ENCODE data around the gene KCNH1. TPM values are rescaled to one million over a fixed set of nuclear protein-coding genes. Genes with fewer than 3 reads are reported as not detected.

KCNH1 gene
- total RNA-seq, 1 donor from 2014 or later: 0.26 TPM

DNA sequence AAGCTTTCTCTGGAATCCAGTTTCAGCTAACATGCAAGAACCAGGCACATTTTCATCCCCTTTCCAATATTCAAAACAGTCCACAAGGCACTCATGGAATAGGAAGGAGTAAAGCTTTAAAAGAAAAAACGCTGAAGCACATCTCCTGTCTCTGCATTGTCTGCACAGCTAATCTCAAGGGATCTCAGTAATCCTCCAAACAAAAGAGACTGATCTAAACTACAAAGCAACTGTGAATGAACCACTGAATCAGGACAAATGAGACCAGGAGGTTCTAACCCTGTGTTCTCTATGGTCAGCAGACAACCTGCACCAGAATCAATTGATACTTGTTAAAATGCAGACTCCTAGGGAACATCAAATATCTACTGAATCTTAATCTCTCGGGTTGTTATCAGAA is 406.2 kb downstream of the KCNH1 start:
- DNase-seq (ENCODE audit: low spot score): no peak

DNA sequence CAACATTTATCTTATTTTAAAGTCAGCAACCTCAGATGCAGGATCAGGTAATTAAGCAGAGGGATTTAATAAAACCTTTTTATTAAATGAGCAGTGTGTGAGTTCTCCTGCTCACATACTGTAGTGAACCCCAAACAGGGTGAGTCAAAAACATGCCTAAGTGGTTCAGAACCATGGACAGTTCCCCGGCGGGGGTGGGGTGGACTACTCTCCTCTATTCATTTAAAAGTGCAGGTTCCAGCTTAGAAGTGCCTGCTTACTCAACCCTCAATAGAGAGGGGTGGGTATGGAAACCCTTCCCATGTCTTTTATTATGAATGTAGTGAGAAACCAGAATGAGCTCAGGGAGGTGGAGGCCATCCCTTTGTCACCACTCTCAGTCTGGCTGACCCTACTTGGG is 407.3 kb downstream of the KCNH1 start:
- no peak for DNase-seq (ENCODE audit: low spot score)

DNA sequence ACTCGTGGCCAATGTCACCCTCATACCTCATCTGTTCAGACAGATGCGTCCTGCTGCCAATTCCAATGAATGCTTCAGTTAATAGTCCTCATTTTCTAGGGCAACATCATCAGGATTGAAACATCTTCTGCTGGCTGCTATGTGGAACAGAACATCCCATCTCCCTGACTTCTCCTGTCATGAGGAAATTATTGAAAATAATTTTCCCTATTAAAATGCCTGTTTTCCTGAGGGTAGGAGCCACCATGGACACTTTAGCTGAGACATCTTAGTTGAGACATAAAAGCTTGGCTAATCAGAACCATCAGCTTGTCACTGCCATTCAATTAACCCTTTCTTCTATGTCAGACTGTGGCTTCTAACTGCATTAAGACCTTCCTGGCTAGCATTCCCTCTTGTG is 409.2 kb downstream of the KCNH1 start:
- DNase-seq (ENCODE audit: low spot score): no peak

DNA sequence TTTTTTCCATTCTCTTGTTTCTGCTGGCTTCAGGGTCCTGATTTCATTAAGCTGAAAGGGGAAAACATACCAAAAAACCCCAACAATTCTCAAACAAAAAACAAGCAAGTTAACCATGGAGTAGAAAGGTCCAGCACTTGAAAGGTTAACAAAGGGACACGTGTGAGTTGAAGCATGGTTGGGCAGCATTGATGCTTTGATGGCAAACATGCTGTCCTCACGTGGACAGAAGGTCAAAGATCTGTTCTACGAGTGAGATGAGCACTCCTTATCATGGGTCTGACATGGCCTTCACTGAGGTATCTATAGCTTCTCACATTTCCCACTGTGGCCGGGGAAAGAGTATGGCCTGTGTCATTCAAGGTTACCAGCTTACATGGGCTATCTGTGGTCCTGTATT is 410.3 kb downstream of the KCNH1 start:
- DNase-seq (ENCODE audit: low spot score): no peak

DNA sequence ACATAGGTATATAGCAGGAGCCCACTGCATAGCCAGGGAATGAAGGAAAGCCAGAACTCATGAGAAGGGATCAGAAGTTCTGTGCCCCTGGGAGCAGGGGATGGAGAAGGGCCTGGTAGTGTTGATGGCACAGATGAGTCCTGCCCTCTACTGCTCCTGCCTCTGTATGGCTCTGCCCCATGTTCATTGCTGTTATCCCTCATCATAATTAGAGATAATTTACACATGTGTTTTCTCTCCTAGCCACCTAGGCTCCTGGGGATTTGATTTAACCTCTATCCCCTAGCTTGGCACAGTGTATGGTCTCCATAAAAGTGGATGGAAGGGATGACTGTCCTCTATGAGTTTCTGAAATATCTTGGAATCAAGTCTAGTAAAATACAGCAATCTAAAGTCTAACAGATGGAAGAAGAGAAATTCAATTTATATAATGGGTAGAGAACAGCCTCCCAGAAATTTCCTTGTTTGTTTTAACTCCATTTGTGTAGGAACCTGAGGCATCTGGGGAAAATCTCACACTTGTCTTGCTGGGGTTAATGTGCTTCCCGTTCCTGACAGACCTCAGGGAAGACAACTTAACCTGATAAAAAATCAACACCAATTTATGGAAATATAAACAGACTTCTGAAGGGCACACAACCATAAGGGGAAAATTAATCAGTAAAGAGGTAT is 411.4 kb downstream of the KCNH1 start:
- DNase-seq (ENCODE audit: low spot score): no peak

GRCh38 chr1:210715072-210715471 is 418.9 kb downstream of the KCNH1 start:
- no peak for DNase-seq (ENCODE audit: low spot score)

DNA sequence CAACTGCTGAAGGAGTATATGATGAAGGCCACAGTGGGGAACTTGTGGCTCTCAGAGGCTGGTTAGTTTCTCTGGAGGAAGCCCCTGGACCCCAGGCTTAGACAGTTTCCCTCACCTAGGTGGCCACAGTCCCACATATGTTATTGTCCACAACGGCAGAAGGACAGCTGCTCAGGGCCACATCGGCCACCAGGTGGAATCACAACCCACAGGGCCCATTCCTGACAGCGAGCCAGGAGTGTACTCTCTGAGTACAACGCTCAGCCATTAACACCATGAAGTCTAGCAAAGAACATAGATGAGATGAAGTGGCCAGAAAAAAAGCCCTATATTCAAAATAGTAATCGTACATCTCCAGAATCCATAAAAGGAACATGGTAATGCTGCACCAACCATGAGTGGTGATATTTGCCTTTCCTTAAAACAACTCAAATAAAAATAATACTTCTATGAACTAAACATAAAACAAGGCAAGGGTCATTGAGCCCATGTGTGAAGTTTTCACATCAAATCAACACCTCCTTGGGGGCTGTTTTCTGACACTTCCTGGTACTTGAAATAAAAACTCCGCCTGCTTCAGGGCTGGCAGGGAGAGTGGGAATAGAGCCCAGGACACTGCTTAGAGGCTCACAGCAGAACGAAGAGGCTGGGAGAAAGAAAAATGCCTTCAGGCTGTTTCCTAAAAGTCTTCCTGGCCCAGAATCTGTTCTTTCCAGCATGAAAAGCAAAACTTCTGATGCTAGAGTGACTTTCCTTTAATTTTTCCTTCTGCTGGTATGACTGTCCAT is 421.9 kb downstream of the KCNH1 start:
- DNase-seq (ENCODE audit: low spot score): no peak

DNA sequence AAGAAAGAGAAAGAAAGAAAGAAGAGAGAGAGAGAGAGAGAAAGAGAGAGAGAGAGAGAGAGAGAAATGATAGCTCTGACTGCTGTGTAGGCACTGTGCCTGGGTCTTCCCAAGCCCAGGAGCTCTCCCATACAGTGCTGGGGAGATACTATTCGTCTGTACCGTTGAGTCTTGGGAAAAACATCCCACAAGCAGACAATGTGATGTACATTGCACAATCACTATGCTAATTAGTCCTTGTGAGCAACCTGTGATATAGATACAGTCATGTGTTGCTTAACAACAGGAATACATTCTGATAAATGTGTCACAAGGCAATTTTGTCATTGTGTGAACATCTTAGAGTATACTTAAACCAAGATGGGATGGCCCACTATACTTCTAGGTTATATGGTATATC is 424.2 kb downstream of the KCNH1 start:
- DNase-seq (ENCODE audit: low spot score): no peak

DNA sequence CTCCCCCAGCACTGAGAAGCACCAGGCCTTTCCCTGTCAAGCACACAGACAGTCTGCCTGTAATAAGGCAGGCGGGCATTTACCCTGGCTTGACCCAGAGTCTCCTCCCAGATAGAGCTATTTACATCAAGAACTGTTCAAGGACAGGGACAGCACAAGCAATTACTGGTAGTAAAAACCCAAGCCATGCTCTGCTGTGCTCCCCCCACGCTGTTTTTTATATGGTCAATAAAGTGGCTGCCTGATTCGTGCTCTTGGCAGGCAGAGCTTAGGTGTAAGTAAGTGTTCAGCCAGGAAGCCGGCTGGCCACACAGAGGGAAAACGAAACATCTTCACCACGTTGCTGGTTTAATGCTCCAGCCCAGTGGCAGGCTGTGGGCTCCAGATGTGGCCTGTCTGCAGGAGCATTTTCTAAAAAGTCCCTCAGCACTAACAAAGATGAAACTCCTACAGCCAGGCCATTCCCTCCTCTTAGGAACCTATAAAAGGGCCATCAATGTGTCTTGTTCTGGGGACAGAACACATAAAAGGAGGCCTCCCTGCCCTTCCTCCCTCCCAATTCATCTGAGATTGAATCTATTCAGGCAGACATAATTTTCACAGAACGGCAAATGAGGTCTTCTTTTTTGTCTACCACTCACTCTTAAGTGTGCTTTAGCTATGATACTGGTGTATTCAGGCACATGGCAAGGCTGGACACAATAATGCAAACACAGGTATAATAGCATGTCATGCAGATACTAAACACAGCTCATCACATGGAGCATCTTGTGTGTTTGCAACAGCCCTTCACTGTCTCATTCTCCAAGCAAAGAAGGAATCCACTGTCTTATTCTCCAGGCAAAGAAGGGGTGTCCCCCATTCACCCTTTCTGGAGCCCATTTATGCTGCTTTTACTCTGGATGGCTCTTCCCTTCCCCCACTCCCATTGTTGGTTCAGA is 426.4 kb downstream of the KCNH1 start:
- DNase-seq (ENCODE audit: low spot score): no peak

- no peak for DNase-seq (ENCODE audit: low spot score)
Measured at GRCh38 chr1:210706246-210706645, 427.7 kb downstream of the KCNH1 start.

- DNase-seq (ENCODE audit: low spot score): no peak
Measured at GRCh38 chr1:210705086-210705485, 428.9 kb downstream of the KCNH1 start.

- DNase-seq (ENCODE audit: low spot score): no peak
Measured at GRCh38 chr1:210703593-210703992, 430.4 kb downstream of the KCNH1 start.

- no peak for DNase-seq (ENCODE audit: low spot score)
Measured at GRCh38 chr1:210702506-210702905, 431.4 kb downstream of the KCNH1 start.

DNA sequence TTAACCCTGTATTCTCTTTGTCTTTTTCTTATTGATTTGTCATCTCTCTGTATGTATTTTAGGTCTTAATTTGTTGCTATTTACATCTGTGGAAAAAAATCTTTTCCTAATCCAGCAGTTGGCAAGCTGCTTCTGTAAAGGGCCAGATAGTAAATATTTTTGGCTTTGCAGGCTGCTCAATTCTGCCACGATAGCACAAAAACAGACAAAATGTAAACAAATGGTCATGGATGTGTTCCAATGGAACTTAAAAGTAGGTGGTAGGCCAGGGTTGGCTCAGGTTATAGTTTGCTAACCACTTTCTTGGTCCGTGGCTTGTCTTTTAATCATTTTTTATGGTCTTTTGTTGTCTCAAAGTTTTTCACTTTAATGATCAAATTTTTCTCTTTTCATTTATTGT is 433.4 kb downstream of the KCNH1 start:
- DNase-seq (ENCODE audit: low spot score): no peak

DNA sequence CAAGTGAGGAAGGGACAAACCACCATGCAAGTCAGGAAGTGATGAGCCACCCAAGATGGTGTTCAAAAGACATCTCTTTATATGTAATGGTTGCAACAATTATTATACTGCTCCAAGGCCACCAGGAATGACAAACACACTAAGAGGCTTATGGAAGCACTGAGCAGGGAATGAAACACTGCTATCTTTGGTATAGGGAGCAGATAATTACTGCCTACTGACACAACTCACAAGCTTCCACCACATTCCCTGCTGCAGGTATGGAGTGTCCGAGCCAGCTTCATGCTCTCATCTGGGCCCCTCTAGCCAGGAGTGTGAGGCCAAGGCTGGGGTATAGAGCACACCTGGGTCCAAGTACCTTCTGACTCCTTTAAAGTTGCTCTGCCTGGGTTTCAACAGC is 433.9 kb downstream of the KCNH1 start:
- DNase-seq (ENCODE audit: low spot score): no peak

DNA sequence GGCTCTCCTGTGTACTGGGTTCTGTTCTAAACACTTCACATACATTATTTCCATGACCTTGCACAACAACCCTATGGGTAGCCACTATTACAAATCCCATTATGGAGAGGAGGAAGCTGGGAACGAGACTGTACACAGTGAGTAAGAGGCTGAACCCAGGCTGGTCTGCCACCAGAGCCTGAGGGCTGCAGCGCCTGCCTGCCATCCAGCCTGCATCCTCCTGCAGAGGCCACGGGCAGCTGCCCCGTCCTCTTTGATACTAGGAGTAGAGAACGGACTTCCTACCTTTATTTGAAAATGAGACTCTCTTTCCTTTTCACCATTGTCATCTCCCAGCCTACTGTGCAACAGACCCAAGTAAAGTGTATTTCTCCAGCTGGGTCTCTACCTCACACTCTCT is 435.3 kb downstream of the KCNH1 start:
- no peak for DNase-seq (ENCODE audit: low spot score)

DNA sequence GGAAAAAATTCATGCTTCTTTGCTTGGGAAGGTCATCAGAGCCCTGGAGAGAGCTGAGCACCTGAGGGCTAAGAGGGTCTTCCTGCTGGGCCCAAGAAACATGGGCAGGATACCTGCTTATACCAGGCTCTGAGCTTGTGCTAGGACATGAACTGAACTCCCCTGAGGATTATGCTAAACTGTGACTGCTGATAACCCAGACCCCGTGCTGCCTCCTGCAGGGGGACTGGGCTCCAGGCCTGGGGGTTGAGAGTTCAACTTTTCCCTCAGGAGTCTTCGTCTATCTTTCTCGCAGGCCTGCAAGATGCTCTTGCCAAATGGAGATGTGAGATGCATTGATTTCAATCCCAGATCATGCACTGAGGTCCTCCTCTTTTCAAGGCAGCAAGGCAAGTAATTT is 436.8 kb downstream of the KCNH1 start:
- DNase-seq (ENCODE audit: low spot score): no peak

DNA sequence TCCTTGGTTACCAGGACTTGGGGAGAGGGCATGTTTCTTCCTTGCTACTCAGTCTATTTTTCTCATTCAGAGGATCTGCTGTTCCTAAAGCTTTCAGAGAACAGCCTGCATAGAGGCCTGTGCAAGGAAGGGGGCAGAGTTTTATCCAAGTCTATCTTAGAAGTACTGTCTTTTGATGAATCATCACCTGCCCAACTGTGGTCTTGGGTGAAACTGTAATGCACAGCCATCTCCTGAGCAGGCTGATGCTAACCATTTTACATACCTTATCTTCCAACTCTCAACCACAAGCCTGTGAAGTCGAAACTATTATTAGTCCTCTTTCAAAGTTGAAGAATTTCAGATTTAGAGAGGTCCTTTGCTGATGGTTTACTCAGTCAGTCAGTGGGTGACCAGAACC is 437.2 kb downstream of the KCNH1 start:
- DNase-seq (ENCODE audit: low spot score): no peak

DNA sequence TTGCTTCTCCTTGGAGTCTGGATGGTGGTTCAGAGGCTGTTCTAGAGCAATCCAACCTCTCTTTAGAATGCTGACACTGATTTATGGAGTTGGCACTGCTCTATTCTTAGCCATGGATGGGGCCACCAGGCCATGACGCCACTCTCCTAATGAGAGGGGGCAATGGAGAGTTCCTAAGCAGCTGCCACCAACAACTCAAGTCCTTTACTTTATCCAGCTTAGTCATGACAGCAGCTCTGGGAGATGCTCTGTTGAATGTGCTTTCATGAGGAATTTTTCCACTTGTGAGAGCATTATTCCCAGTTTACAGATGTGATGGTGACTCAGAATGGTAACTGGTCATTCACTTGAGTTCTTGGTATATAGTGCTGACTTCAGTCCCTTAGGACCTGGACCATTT is 438.9 kb downstream of the KCNH1 start:
- DNase-seq (ENCODE audit: low spot score): no peak

- DNase-seq (ENCODE audit: low spot score): no peak
Measured at GRCh38 chr1:210692796-210693195, 441.2 kb downstream of the KCNH1 start.

DNA sequence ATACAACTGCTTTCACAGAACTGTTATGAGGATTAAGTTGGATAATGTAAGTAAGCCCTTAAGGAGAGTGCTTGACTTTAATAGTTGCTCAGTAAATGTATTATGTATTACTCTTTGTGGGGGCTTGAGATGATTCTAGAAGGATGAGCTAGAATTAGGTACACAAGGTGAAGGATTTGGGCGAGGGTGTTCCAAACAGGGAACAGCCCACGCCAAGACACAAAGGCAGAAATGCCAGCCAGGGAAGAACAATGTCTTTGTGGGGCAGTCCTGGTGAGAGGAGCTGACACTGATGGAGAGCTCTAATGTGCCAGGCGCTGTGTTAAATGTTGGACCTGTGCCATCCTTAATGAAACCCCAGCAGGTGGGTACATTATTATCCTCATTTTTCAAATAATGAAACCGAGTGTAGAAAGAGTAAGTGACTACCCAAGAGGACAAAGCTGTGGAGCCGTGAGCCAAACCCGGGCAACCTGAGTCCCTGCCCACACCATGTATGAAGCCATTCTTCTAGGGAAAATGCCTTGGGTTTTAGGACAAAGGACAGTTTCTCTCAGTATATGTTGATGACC is 442.8 kb downstream of the KCNH1 start:
- no peak for DNase-seq (ENCODE audit: low spot score)

DNA sequence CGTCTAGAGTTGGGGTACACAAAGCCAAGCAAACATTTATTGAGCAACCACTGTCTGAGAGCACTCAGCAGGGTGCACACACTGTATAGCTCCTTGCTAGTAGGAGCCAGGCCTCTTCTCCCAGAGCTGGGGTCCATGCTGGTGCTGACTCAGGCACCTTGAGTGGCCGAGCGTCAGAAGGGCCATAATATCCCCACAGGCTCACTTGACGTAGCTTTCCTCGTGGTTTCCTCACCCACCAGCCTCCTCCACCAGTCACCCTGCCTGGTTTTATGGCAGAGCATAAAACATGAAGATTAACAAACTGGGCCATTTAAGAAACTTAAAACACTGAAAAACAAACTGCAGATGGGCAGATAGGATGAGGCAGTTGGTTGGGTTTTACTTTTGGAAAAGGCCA is 443.7 kb downstream of the KCNH1 start:
- no peak for DNase-seq (ENCODE audit: low spot score)
